K562 (cell line): Measurements from ENCODE around the gene AP2M1. TPM values are rescaled to one million over a fixed set of nuclear protein-coding genes. Genes with fewer than 3 reads are reported as not detected.

ENCODE experiments used
- ETV1 ChIP-seq: fragments of 450-650 bp; conservative IDR thresholded peaks from 2 replicates; pipeline ENCODE4 v1.6.1; 2016; ENCODE audit warnings: missing genetic modification characterization, control low read depth, low read depth, missing compliant biosample characterization
- FOXJ3 ChIP-seq: sonication (generic); formaldehyde crosslinking; IDR thresholded peaks from 2 replicates; pipeline ENCODE4 v1.4.0; 2020; ENCODE audit warnings: mild to moderate bottlenecking, missing genetic modification reagents
- FUS ChIP-seq: fragments of 200-400 bp; formaldehyde crosslinking; optimal IDR thresholded peaks from 2 replicates; pipeline ENCODE3; 2017; ENCODE audit warnings: low read depth, low read length
- KLF10 ChIP-seq: fragments of 250-450 bp; sonication (Bioruptor Pico); IDR thresholded peaks from 2 replicates; pipeline ENCODE4 v1.6.1; 2021; ENCODE audit warnings: matching md5 sums
- NCOA4 ChIP-seq: fragments of 450-650 bp; IDR thresholded peaks from 2 replicates; pipeline ENCODE4 v1.6.1; 2018; ENCODE audit warnings: mild to moderate bottlenecking; ENCODE audit not compliant: partially characterized antibody
- POLR2A ChIP-seq: fragments of 450-650 bp; conservative IDR thresholded peaks from 2 replicates; pipeline ENCODE4 v1.6.1; 2016
- polyA plus RNA-seq, 8 experiments: library from polyadenylated mRNA; depleted of rRNA in 4 of 8; stranded (reverse) in 5 of 8; unstranded in 3 of 8; fragments of >200 nt; fragmentation: Nextera tagmentation in 2 of 8; fragmentation: Illumina TruSeq in 1 of 8; extraction: Ambion mirVana in 2 of 8; extraction: Trizol in 1 of 8; gene quantifications; 2 replicates each; pipeline versions ENCODE4 v1.2.1 to v1.2.3, GENCODE V29; 2011 to 2014; ENCODE audit warnings: inconsistent platforms in 1 of 8, missing spikeins in 1 of 8
- total RNA-seq, 7 experiments: library from RNA; depleted of rRNA in 6 of 7; stranded (reverse); fragments of >200 nt in 6 of 7; fragmentation: Illumina TruSeq in 2 of 7; extraction: Trizol in 2 of 7; gene quantifications; 2 replicates each; pipeline versions ENCODE4 v1.2.1 to v1.2.3, GENCODE V29; 2011 to 2021; ENCODE audit warnings: low replicate concordance in 1 of 7
- TF ChIP-seq, protein P1 (sequence below): sonication (generic); formaldehyde crosslinking; IDR thresholded peaks from 2 replicates; pipeline ENCODE4 v1.9.0; 2022; ENCODE audit warnings: mild to moderate bottlenecking, missing genetic modification reagents
- TF ChIP-seq, protein P2 (sequence below): sonication (generic); formaldehyde crosslinking; IDR thresholded peaks from 2 replicates; pipeline ENCODE4 v1.5.0; 2020; ENCODE audit warnings: missing genetic modification reagents
- TF ChIP-seq, protein P3 (sequence below): sonication (generic); formaldehyde crosslinking; IDR thresholded peaks from 2 replicates; pipeline ENCODE4 v1.8.0; 2022; ENCODE audit warnings: missing genetic modification reagents, mild to moderate bottlenecking, moderate library complexity, borderline replicate concordance
- TF ChIP-seq, protein P4 (sequence below): IDR thresholded peaks from 3 replicates; pipeline ENCODE4 v1.6.1; 2011; ENCODE audit warnings: borderline replicate concordance, mild to moderate bottlenecking, moderate library complexity; ENCODE audit not compliant: insufficient read length; ENCODE audit errors: extremely low read depth
- TF ChIP-seq, protein P5 (sequence below): fragments of 450-650 bp; IDR thresholded peaks from 2 replicates; pipeline ENCODE4 v1.6.1; 2016

Gene AP2M1
- total and polyA plus RNA-seq, 9 of the 15 experiments (the other 6 are each of a cell fraction or from before 2014, with no cell fraction given): 118 to 505 (median 296) TPM

DNA sequence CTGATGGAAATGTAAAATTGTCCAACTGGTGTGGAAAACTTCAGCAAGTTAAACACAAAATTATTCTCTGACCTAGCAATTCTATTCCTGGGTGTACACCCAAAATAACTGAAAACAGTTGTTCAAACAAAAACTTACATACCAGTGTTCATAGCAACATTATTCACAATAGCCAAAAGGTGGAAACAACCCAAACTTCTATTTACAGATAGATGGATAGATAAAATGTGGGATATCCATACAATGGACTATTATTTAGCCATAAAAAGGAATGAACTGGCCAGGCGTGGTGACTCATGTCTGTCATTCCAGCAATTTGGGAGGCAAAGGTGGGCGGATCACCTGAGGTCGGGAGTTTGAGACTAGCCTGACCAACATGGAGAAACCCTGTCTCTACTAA, 47.9 kb downstream of the AP2M1 start (continued):
- TF ChIP-seq, protein P1, sequence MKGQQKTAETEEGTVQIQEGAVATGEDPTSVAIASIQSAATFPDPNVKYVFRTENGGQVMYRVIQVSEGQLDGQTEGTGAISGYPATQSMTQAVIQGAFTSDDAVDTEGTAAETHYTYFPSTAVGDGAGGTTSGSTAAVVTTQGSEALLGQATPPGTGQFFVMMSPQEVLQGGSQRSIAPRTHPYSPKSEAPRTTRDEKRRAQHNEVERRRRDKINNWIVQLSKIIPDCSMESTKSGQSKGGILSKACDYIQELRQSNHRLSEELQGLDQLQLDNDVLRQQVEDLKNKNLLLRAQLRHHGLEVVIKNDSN: no peak
- TF ChIP-seq FOXJ3 (CRISPR knock-in tag): no peak
- no peak for TF ChIP-seq NCOA4
- TF ChIP-seq KLF10 (CRISPR knock-in tag): no peak
- TF ChIP-seq, protein P2, sequence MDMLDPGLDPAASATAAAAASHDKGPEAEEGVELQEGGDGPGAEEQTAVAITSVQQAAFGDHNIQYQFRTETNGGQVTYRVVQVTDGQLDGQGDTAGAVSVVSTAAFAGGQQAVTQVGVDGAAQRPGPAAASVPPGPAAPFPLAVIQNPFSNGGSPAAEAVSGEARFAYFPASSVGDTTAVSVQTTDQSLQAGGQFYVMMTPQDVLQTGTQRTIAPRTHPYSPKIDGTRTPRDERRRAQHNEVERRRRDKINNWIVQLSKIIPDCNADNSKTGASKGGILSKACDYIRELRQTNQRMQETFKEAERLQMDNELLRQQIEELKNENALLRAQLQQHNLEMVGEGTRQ (CRISPR knock-in tag): no peak
- no peak for TF ChIP-seq FUS
- no peak for TF ChIP-seq POLR2A
- no peak for TF ChIP-seq ETV1 (tag)
- TF ChIP-seq, protein P3, sequence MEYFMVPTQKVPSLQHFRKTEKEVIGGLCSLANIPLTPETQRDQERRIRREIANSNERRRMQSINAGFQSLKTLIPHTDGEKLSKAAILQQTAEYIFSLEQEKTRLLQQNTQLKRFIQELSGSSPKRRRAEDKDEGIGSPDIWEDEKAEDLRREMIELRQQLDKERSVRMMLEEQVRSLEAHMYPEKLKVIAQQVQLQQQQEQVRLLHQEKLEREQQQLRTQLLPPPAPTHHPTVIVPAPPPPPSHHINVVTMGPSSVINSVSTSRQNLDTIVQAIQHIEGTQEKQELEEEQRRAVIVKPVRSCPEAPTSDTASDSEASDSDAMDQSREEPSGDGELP: no peak
- TF ChIP-seq, protein P4, sequence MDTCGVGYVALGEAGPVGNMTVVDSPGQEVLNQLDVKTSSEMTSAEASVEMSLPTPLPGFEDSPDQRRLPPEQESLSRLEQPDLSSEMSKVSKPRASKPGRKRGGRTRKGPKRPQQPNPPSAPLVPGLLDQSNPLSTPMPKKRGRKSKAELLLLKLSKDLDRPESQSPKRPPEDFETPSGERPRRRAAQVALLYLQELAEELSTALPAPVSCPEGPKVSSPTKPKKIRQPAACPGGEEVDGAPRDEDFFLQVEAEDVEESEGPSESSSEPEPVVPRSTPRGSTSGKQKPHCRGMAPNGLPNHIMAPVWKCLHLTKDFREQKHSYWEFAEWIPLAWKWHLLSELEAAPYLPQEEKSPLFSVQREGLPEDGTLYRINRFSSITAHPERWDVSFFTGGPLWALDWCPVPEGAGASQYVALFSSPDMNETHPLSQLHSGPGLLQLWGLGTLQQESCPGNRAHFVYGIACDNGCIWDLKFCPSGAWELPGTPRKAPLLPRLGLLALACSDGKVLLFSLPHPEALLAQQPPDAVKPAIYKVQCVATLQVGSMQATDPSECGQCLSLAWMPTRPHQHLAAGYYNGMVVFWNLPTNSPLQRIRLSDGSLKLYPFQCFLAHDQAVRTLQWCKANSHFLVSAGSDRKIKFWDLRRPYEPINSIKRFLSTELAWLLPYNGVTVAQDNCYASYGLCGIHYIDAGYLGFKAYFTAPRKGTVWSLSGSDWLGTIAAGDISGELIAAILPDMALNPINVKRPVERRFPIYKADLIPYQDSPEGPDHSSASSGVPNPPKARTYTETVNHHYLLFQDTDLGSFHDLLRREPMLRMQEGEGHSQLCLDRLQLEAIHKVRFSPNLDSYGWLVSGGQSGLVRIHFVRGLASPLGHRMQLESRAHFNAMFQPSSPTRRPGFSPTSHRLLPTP: no peak
- TF ChIP-seq, protein P5, sequence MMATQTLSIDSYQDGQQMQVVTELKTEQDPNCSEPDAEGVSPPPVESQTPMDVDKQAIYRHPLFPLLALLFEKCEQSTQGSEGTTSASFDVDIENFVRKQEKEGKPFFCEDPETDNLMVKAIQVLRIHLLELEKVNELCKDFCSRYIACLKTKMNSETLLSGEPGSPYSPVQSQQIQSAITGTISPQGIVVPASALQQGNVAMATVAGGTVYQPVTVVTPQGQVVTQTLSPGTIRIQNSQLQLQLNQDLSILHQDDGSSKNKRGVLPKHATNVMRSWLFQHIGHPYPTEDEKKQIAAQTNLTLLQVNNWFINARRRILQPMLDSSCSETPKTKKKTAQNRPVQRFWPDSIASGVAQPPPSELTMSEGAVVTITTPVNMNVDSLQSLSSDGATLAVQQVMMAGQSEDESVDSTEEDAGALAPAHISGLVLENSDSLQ: no peak
